ENCODE results near the gene HNRNPA1.
"Not testable (repeated sequence)": the region's sequence is repeated elsewhere in the genome, so short reads cannot be mapped to it uniquely, and the experiment has no call there.

Gene HNRNPA1

DNA sequence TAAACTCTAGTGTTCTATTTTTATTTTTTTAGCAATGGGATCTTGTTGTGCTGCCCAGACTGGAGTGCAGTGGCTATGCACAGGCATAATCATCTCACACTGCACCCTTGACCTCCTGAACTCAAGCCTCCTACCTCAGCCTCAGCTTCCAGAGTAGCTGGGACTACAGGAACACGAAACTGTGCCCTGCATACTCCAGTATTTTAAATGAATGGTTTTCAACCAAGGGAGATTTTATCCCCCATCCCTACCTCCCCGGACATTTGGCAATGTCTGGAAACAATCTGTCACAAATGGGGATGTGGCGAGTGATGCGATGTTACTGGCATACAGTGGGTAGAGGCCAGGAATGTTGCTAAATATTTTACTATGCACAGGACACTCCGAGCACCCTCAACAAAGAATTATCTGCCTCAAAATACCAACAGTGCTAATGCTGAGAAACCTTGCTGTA lies 2.7 kb upstream of the HNRNPA1 start:
- Histone ChIP-seq H3K27me3 (ENCODE audit: control insufficient read depth, insufficient read depth, low read length) (no peaks in the 10 kb centered on the region), H3K4me1 (ENCODE audit: control insufficient read depth, insufficient read depth, low read length) (peaks cover 16% of the 10 kb centered on the region), H3K4me2 (ENCODE audit: low read length) (peak overlapping the region; percentile 77), H3K9ac (ENCODE audit: low read depth, low read length) (peak overlapping the region; percentile 98), H3K36me3 (ENCODE audit: insufficient read depth, low read length) (peaks cover 22% of the 10 kb centered on the region), H3K9me3 (replicated peaks; ENCODE audit: low read length) (no peaks in the 10 kb centered on the region), H3K4me3 (ENCODE audit: low read length) (peak overlapping the region; percentile 92)

DNA sequence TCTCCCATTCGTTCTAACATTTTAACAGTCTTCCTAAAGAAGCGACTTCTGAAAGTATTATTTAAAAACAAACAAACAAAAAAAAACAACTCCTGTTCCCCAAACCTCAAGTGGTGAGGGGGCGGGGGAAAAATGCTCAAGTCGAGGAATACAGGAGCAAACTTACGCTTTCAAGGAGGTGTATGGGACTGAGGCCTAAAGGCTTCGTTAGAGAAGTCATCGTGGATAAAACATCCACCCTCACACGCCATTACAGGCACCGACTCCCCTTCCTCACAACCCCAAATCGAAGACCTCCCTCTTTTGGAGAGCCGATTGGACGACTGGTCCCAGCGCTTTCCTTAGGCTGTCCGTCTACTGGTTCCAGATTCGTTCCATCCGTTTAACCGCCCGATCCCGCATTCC lies 1.3 kb upstream of the HNRNPA1 start:
- peak overlapping the region; percentile 98 for H3K9ac ChIP-seq (ENCODE audit: low read depth, low read length)
- no peaks in the 10 kb centered on the region for H3K27me3 ChIP-seq (ENCODE audit: control insufficient read depth, insufficient read depth, low read length)
- peaks cover 29% of the 10 kb centered on the region for H3K4me1 ChIP-seq (ENCODE audit: control insufficient read depth, insufficient read depth, low read length)
- peaks cover 35% of the 10 kb centered on the region for H3K36me3 ChIP-seq (ENCODE audit: insufficient read depth, low read length)
- no peaks in the 10 kb centered on the region for H3K9me3 ChIP-seq (replicated peaks; ENCODE audit: low read length)
- peak overlapping the region; percentile 92 for H3K4me3 ChIP-seq (ENCODE audit: low read length)
- peak overlapping the region; percentile 77 for H3K4me2 ChIP-seq (ENCODE audit: low read length)

DNA sequence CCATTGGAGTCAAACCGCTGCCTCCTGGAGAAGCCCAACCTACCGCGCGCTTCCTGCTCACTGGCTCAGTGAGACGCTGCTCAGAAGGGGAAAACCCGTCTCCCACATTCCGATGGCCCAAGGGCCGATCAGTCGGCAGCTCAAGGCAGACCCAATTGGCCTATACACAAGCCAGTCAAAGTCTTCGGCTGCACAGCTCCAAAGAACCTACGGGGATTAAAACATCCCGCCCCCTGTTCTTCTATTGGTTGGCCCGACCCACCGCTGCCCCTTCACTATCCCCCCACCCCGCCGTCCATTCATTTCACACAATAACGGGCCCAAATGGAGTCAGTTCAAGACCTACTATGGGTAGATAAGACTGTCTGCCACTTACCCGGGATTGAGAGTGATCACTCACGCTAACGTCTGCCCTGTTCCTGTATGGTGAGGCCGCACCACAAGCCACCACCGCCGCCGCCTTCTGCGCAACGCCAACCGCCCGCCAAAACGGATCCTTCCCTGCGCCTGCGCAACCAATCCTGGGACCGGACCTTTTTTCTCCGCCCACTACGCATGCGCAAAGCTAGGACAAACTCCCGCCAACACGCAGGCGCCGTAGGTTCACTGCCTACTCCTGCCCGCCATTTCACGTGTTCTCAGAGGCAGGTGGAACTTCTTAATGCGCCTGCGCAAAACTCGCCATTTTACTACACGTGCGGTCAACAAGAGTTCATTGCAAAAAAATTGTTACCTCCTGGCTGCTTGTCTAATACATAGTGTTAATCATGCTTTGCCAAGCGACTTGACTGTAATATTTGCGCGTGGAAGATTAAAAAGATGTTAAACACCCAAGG lies 676 bp upstream of the HNRNPA1 start, which contains the start of gene CBX5:
TSS of gene CBX5 (minus strand) at position 491 of the 836 bp plus-strand sequence. CDS start 22,472 bp downstream, outside the sequence.
- Histone ChIP-seq H3K36me3 (ENCODE audit: insufficient read depth, low read length) (peaks cover 37% of the 10 kb centered on the region), H3K27me3 (ENCODE audit: control insufficient read depth, insufficient read depth, low read length) (no peaks in the 10 kb centered on the region), H3K4me3 (ENCODE audit: low read length) (peak within 1 kb of the TSS; percentile 92), H3K4me1 (ENCODE audit: control insufficient read depth, insufficient read depth, low read length) (peaks cover 30% of the 10 kb centered on the region), H3K4me2 (ENCODE audit: low read length) (peak within 1 kb of the TSS; percentile 91), H3K9me3 (replicated peaks; ENCODE audit: low read length) (no peaks in the 10 kb centered on the region), H3K9ac (ENCODE audit: low read depth, low read length) (peak within 1 kb of the TSS; percentile 98)

DNA sequence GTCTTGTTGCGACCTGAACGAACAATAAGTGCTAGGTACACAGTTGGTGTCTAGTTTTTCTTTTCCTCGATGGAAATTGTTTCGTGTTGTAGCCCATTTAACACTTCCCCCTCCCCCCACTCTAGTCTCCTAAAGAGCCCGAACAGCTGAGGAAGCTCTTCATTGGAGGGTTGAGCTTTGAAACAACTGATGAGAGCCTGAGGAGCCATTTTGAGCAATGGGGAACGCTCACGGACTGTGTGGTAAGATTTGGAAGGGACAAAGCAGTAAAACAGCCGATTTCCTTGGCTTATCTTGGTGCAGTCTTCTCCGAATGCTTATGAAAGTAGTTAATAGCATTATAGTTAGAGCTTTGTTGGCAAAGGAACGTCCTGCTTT lies 724 bp downstream of the HNRNPA1 start:
- Histone ChIP-seq H3K4me2 (ENCODE audit: low read length) (peak overlapping the region; percentile 91), H3K9ac (ENCODE audit: low read depth, low read length) (peak overlapping the region; percentile 98), H3K4me1 (ENCODE audit: control insufficient read depth, insufficient read depth, low read length) (peaks cover 36% of the 10 kb centered on the region), H3K36me3 (ENCODE audit: insufficient read depth, low read length) (peaks cover 49% of the 10 kb centered on the region), H3K4me3 (ENCODE audit: low read length) (peak overlapping the region; percentile 92)
- not testable (repeated sequence) for H3K9me3 ChIP-seq (replicated peaks; ENCODE audit: low read length); H3K27me3 ChIP-seq (ENCODE audit: control insufficient read depth, insufficient read depth, low read length)

DNA sequence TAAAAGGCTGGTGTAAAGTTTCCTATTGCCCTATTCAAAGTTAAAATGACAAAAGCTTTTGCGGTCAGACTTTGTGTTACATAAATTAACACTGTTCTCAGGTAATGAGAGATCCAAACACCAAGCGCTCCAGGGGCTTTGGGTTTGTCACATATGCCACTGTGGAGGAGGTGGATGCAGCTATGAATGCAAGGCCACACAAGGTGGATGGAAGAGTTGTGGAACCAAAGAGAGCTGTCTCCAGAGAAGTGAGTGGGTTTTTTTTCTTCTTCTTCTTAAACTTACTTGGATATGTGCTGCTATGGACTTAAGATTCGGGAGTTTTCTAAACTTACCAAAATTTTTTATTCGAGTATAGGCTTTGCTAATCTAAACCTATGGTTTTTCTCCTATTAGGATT lies 1.2 kb downstream of the HNRNPA1 start:
- not testable (repeated sequence) for H3K27me3 ChIP-seq (ENCODE audit: control insufficient read depth, insufficient read depth, low read length)

DNA sequence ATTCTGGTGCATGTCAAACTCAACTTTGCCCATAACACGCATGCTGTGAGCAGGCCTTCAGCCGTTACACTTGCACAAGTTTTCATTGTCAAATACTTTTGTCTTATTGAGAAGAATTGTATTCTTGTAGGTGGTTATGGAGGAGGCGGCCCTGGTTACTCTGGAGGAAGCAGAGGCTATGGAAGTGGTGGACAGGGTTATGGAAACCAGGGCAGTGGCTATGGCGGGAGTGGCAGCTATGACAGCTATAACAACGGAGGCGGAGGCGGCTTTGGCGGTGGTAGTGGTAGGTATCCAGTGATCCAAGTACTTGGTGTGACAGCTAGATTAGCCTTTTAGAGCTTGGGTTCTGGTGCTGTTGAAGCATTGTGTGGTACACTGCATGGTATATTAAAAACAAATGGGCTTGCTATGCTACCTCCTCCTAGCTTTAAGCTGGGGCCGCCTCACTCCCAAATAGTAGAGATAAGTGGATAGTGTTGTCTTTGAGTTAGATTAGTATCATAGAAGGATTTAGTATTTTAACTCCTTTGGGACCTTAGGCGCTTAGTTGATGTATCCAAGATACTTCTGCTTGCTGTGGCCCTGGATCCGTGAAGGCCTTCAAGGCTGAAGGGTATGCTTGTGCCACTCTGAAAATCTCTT lies 2.5 kb downstream of the HNRNPA1 start:
- Histone ChIP-seq H3K9me3 (replicated peaks; ENCODE audit: low read length) (no peaks in the 10 kb centered on the region), H3K9ac (ENCODE audit: low read depth, low read length) (peak overlapping the region; percentile 98), H3K4me2 (ENCODE audit: low read length) (peak overlapping the region; percentile 91), H3K27me3 (ENCODE audit: control insufficient read depth, insufficient read depth, low read length) (no peaks in the 10 kb centered on the region), H3K36me3 (ENCODE audit: insufficient read depth, low read length) (peaks cover 67% of the 10 kb centered on the region), H3K4me3 (ENCODE audit: low read length) (peak overlapping the region; percentile 92), H3K4me1 (ENCODE audit: control insufficient read depth, insufficient read depth, low read length) (peaks cover 30% of the 10 kb centered on the region)

More for the DNA sequence above, 1.2 kb downstream of the HNRNPA1 start:
- Histone ChIP-seq H3K36me3 (ENCODE audit: insufficient read depth, low read length) (peaks cover 54% of the 10 kb centered on the region), H3K4me2 (ENCODE audit: low read length) (peak overlapping the region; percentile 91), H3K4me1 (ENCODE audit: control insufficient read depth, insufficient read depth, low read length) (peaks cover 36% of the 10 kb centered on the region), H3K9ac (ENCODE audit: low read depth, low read length) (peak overlapping the region; percentile 98), H3K4me3 (ENCODE audit: low read length) (peak overlapping the region; percentile 92)
- H3K9me3 ChIP-seq (replicated peaks; ENCODE audit: low read length): not testable (repeated sequence)

DNA sequence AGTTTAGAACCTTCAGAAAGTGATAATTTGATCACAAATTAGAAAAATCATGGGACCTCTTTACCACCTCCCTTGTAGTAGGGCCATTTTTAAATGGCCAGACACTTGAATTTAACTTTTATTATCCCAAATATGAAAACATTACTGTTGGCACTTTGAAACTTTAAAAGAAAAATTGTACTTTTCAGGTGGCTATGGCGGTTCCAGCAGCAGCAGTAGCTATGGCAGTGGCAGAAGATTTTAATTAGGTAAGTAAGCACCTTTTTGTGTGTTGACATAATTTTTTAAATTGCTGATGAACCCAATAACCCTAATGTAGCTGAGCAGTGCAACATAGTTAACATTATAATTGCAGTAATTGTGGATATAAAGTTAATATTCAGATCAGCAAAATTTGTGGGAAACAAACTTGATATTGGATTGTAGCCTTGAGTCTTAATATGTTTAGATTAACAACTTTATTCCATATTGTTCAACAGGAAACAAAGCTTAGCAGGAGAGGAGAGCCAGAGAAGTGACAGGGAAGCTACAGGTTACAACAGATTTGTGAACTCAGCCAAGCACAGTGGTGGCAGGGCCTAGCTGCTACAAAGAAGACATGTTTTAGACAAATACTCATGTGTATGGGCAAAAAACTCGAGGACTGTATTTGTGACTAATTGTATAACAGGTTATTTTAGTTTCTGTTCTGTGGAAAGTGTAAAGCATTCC lies 3.7 kb downstream of the HNRNPA1 start:
- peak overlapping the region; percentile 91 for H3K4me2 ChIP-seq (ENCODE audit: low read length)
- H3K36me3 ChIP-seq (ENCODE audit: insufficient read depth, low read length): peaks cover 72% of the 10 kb centered on the region
- peak overlapping the region; percentile 98 for H3K9ac ChIP-seq (ENCODE audit: low read depth, low read length)
- peak overlapping the region; percentile 92 for H3K4me3 ChIP-seq (ENCODE audit: low read length)
- H3K27me3 ChIP-seq (ENCODE audit: control insufficient read depth, insufficient read depth, low read length); H3K9me3 ChIP-seq (replicated peaks; ENCODE audit: low read length): not testable (repeated sequence)
- peaks cover 26% of the 10 kb centered on the region for H3K4me1 ChIP-seq (ENCODE audit: control insufficient read depth, insufficient read depth, low read length)

DNA sequence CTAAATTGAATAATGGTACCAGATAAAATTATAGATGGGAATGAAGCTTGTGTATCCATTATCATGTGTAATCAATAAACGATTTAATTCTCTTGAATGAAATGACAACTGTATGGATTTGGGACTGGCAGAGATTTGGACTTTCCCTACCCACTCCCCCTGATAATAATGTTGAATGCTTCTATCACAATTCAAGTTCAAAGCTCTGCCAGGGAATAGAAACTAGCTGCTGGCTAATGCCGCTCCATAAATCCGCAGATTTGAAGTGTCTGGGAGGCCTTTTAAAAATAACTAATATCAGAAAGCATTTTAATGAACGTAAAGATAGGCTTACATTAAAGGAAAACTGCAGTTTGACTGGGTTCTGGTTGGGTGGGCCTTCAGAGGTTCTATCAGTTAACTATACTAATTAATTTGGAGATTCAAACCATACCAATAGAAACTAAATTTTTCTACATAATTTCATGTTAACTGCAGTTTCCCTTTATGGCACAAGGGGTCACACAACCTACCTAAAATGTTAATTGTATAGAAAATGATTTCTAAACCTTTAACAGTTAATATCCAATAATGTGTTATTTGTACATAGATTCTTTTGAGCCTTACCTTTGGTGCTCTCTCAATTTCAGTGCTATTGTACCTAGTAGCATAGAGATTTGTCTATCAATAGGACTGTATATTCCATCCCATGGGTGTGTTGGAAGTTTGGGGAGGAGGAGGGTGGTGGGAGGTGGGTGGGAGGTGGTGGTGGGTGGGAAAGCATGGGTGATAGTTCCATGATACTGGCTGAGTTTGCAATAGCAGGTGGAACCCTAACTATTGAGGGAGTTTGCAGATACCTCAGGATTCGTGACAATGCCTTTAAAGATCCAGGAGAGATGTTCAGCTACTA lies 4.9 kb downstream of the HNRNPA1 start:
- Histone ChIP-seq H3K4me1 (ENCODE audit: control insufficient read depth, insufficient read depth, low read length) (peaks cover 26% of the 10 kb centered on the region), H3K4me3 (ENCODE audit: low read length) (peak overlapping the region; percentile 28), H3K36me3 (ENCODE audit: insufficient read depth, low read length) (peaks cover 72% of the 10 kb centered on the region)

DNA sequence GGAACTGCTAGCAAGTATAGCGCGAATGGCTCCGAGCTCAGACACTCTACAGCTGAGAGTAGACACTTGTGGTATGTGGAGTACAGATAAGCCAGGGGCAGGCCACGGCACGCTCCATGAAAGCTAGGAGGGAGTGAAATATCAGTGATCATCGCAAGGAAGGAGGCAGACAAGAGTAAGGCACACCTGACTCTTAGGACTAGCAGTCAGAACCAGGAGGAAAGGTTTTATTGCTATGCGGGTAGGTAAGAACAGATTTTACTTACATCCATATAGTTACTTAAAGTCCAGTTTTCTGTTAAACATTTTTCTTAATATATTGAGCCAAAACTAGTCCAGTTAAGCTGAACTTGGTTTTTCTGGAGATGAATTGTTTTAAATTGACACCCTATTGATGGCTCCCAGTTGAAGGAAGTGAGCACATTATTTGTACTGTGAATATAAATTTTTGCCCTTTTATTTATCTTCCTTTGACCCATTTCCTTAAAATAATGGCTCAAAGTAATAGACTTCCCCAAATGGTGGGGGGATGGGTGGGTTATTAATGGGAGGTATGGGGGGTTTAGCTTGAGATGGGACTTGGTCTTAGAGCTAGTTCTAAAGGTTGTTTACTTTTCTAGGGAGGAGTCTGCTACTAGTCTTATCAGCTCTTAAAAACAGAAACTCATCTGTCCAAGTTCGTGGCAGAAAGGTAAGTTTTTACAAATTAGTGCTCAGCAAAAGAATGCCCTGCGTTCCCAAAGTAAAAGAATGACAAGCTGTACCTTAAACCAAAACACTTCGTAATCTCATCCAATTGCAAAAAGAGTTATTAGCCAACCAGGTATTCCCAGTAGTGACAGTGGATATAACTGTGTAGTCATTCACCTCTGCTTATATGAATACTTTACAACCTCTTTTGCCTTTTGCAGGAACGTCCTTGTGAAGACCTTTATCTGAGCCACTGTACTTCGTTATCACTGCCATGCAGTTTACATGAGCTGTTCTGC lies 5.8 kb downstream of the HNRNPA1 start:
- Histone ChIP-seq H3K9ac (ENCODE audit: low read depth, low read length) (no peak overlapping the region), H3K36me3 (ENCODE audit: insufficient read depth, low read length) (peaks cover 65% of the 10 kb centered on the region), H3K9me3 (replicated peaks; ENCODE audit: low read length) (no peaks in the 10 kb centered on the region), H3K27me3 (ENCODE audit: control insufficient read depth, insufficient read depth, low read length) (no peaks in the 10 kb centered on the region), H3K4me1 (ENCODE audit: control insufficient read depth, insufficient read depth, low read length) (peaks cover 26% of the 10 kb centered on the region), H3K4me2 (ENCODE audit: low read length) (peak overlapping the region; percentile 16), H3K4me3 (ENCODE audit: low read length) (no peak overlapping the region)

More for the DNA sequence above, 4.9 kb downstream of the HNRNPA1 start:
- H3K27me3 ChIP-seq (ENCODE audit: control insufficient read depth, insufficient read depth, low read length): no peaks in the 10 kb centered on the region
- peak overlapping the region; percentile 66 for H3K4me2 ChIP-seq (ENCODE audit: low read length)
- peak overlapping the region; percentile 12 for H3K9ac ChIP-seq (ENCODE audit: low read depth, low read length)
- H3K9me3 ChIP-seq (replicated peaks; ENCODE audit: low read length): no peaks in the 10 kb centered on the region

All from skeletal muscle satellite cell (primary cell).